ENCODE measurements around the gene PRKCA.

DNA sequence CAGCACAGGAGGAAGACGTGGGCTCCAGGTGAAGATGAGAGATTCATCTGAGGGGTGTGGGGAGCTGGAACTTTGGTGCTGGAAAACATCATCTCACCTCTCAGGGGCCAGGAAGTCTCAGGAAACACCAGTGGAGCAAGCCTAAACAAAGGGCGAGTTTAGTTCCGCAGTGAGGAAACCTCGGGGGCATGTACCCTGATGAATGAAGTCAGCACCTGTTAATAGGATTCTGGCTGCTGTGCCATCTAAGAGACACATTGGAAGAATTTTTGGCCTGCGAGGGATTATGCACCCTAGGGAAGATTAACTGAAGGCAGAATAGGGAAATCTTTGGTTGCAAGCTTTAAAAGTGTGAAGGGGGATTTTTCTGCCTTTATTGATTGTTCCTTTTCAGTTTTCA is 437.8 kb downstream of the PRKCA start:
- TF ChIP-seq, protein P1, sequence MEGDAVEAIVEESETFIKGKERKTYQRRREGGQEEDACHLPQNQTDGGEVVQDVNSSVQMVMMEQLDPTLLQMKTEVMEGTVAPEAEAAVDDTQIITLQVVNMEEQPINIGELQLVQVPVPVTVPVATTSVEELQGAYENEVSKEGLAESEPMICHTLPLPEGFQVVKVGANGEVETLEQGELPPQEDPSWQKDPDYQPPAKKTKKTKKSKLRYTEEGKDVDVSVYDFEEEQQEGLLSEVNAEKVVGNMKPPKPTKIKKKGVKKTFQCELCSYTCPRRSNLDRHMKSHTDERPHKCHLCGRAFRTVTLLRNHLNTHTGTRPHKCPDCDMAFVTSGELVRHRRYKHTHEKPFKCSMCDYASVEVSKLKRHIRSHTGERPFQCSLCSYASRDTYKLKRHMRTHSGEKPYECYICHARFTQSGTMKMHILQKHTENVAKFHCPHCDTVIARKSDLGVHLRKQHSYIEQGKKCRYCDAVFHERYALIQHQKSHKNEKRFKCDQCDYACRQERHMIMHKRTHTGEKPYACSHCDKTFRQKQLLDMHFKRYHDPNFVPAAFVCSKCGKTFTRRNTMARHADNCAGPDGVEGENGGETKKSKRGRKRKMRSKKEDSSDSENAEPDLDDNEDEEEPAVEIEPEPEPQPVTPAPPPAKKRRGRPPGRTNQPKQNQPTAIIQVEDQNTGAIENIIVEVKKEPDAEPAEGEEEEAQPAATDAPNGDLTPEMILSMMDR (IDR thresholded peaks at IDR 0.05) = no peak
- TF ChIP-seq POLR2A (IDR thresholded peaks at IDR 0.05) = no peak
